GM23338 (cell line): ENCODE measurements around the gene RMDN3. TPM values are rescaled to one million over a fixed set of nuclear protein-coding genes. Genes with fewer than 3 reads are reported as not detected.

Experiments used
- ATAC-seq: fragments of 200-7000 bp; cut with Tn5 transposase; 3 replicates; pipeline ENCODE4 v1.9.1; 2020
- DNase-seq: peaks from one replicate; pipeline ENCODE4 v3.0.0-alpha.2; 2015; ENCODE audit warnings: low spot score
- H2AFZ ChIP-seq: fragments of 200-600 bp; sonication (generic); 2 replicates; pipeline ENCODE4 v1.8.0; 2016; ENCODE audit warnings: antibody characterized with exemption, mild to moderate bottlenecking, moderate library complexity
- H3F3A ChIP-seq: fragments of 200-600 bp; sonication (generic); replicated peaks from 2 replicates; pipeline ENCODE4 v1.8.0; 2017; ENCODE audit warnings: antibody characterized with exemption, mixed run types, low read depth
- H3K27ac ChIP-seq: fragments of 200-600 bp; sonication (generic); 2 replicates; pipeline ENCODE4 v1.6.1; 2016; ENCODE audit warnings: low read depth
- H3K27me3 ChIP-seq: fragments of 200-600 bp; sonication (generic); 2 replicates; pipeline ENCODE4 v1.8.0; 2016; ENCODE audit warnings: mild to moderate bottlenecking, mixed run types, moderate library complexity; ENCODE audit not compliant: insufficient read depth
- H3K36me3 ChIP-seq: fragments of 200-600 bp; sonication (generic); 2 replicates; pipeline ENCODE4 v1.8.0; 2016; ENCODE audit warnings: mild to moderate bottlenecking; ENCODE audit not compliant: insufficient read depth
- H3K4me1 ChIP-seq: fragments of 200-600 bp; sonication (generic); 2 replicates; pipeline ENCODE4 v1.8.0; 2016; ENCODE audit warnings: mild to moderate bottlenecking, moderate library complexity; ENCODE audit not compliant: insufficient read depth
- H3K4me2 ChIP-seq: fragments of 200-600 bp; sonication (generic); 2 replicates; pipeline ENCODE4 v1.7.1; 2017; ENCODE audit warnings: mixed run types
- H3K4me3 ChIP-seq: fragments of 200-600 bp; sonication (generic); 2 replicates; pipeline ENCODE4 v1.6.1; 2016; ENCODE audit warnings: mixed run types
- H3K79me2 ChIP-seq: fragments of 200-600 bp; sonication (generic); replicated peaks from 2 replicates; pipeline ENCODE4 v1.8.0; 2017; ENCODE audit warnings: mild to moderate bottlenecking; ENCODE audit not compliant: insufficient read depth
- H3K9me2 ChIP-seq: fragments of 200-600 bp; sonication (generic); 2 replicates; pipeline ENCODE4 v1.8.0; 2017; ENCODE audit not compliant: insufficient read depth
- H4K20me1 ChIP-seq: fragments of 200-600 bp; sonication (generic); replicated peaks from 2 replicates; pipeline ENCODE4 v1.8.0; 2017; ENCODE audit warnings: mild to moderate bottlenecking; ENCODE audit not compliant: insufficient read depth
- H3K27ac Mint-ChIP-seq: 2 replicates; pipeline ENCODE4 v1.8.0; 2020; ENCODE audit warnings: inconsistent platforms, mild to moderate bottlenecking, moderate library complexity, mixed read lengths
- H3K27me3 Mint-ChIP-seq: 3 replicates; pipeline ENCODE4 v1.8.0; 2022; ENCODE audit warnings: low read depth, mild to moderate bottlenecking, moderate library complexity, mixed read lengths, inconsistent platforms; ENCODE audit not compliant: insufficient read depth, poor library complexity
- H3K36me3 Mint-ChIP-seq: 3 replicates; pipeline ENCODE4 v1.8.0; 2021; ENCODE audit warnings: low read depth, mild to moderate bottlenecking, inconsistent platforms, moderate library complexity, mixed read lengths
- H3K4me1 Mint-ChIP-seq: 3 replicates; pipeline ENCODE4 v1.8.0; 2020; ENCODE audit warnings: mild to moderate bottlenecking, inconsistent platforms, mixed read lengths
- H3K4me3 Mint-ChIP-seq: 3 replicates; pipeline ENCODE4 v1.8.0; 2021; ENCODE audit warnings: moderate library complexity, mild to moderate bottlenecking, inconsistent platforms, mixed read lengths
- H3K9me3 Mint-ChIP-seq: 3 replicates; pipeline ENCODE4 v1.8.0; 2020; ENCODE audit warnings: moderate library complexity, mild to moderate bottlenecking, inconsistent platforms, mixed read lengths
- CREB1 ChIP-seq: fragments of 250-450 bp; sonication (Bioruptor Pico); IDR thresholded peaks from 2 replicates; pipeline ENCODE4 v1.5.0; 2020; ENCODE audit warnings: low read depth, mild to moderate bottlenecking, moderate library complexity
- EZH2 ChIP-seq: fragments of 200-600 bp; sonication (generic); IDR thresholded peaks from one replicate; pipeline ENCODE4 v1.8.0; 2017; ENCODE audit warnings: antibody characterized with exemption, mild to moderate bottlenecking, low read depth; ENCODE audit not compliant: unreplicated experiment
- EZH2phosphoT487 ChIP-seq: fragments of 200-600 bp; sonication (generic); IDR thresholded peaks from one replicate; pipeline ENCODE4 v1.8.1; 2018; ENCODE audit warnings: antibody characterized with exemption; ENCODE audit not compliant: unreplicated experiment
- JUNB ChIP-seq: IDR thresholded peaks from one replicate; pipeline ENCODE4 v1.6.1; 2016; ENCODE audit warnings: antibody characterized with exemption; ENCODE audit not compliant: unreplicated experiment
- NANOG ChIP-seq: IDR thresholded peaks from 2 replicates; pipeline ENCODE4 v1.6.1; 2016; ENCODE audit warnings: antibody characterized with exemption, borderline replicate concordance
- POLR2AphosphoS5 ChIP-seq: IDR thresholded peaks from 2 replicates; pipeline ENCODE4 v1.6.1; 2016; ENCODE audit warnings: antibody characterized with exemption, low read depth
- STAT1 ChIP-seq: IDR thresholded peaks from one replicate; pipeline ENCODE4 v1.6.1; 2016; ENCODE audit warnings: antibody characterized with exemption; ENCODE audit not compliant: unreplicated experiment
- ZNF114 ChIP-seq: fragments of 250-450 bp; sonication (Bioruptor Pico); IDR thresholded peaks from 2 replicates; pipeline ENCODE4 v1.5.0; 2020; ENCODE audit warnings: mild to moderate bottlenecking, moderate library complexity
- ZNF331 ChIP-seq: fragments of 250-450 bp; sonication (Bioruptor Pico); IDR thresholded peaks from 2 replicates; pipeline ENCODE4 v1.5.0; 2020; ENCODE audit warnings: low read depth, mild to moderate bottlenecking, moderate library complexity
- polyA plus RNA-seq: library from polyadenylated mRNA; unstranded; fragments of >200 nt; fragmentation: Nextera tagmentation; extraction: Ambion mirVana; gene quantifications from 2 replicates; pipeline ENCODE4 v1.2.1, GENCODE V29; 2016
- total RNA-seq: library from RNA; depleted of rRNA; stranded (reverse); fragments of >200 nt; shearing (Covaris generic); gene quantifications from 2 replicates; pipeline ENCODE4 v1.2.3, GENCODE V29; 2014
- TF ChIP-seq, protein P1 (sequence below): IDR thresholded peaks from one replicate; pipeline ENCODE4 v1.6.1; 2018; ENCODE audit warnings: antibody characterized with exemption; ENCODE audit not compliant: unreplicated experiment
- TF ChIP-seq, protein P2 (sequence below), 2 experiments: fragments of 200-600 bp in 1 of 2; sonication (generic) in 1 of 2; conservative IDR thresholded peaks; 2 replicates each; pipeline versions ENCODE4 v1.5.1 to v1.6.1; 2016 to 2017; ENCODE audit warnings: antibody characterized with exemption in 2 of 2, low read depth in 2 of 2, mild to moderate bottlenecking in 2 of 2, moderate library complexity in 1 of 2
- TF ChIP-seq, protein P3 (sequence below): fragments of 250-450 bp; sonication (Bioruptor Pico); IDR thresholded peaks from 2 replicates; pipeline ENCODE4 v1.5.0; 2020; ENCODE audit warnings: mild to moderate bottlenecking, moderate library complexity
- TF ChIP-seq, protein P4 (sequence below): IDR thresholded peaks from 2 replicates; pipeline ENCODE4 v1.6.1; 2016; ENCODE audit warnings: antibody characterized with exemption

RMDN3 gene
- total and polyA plus RNA-seq, 2 experiments from 2014 or later, result 15.6 to 17.0 TPM

DNA sequence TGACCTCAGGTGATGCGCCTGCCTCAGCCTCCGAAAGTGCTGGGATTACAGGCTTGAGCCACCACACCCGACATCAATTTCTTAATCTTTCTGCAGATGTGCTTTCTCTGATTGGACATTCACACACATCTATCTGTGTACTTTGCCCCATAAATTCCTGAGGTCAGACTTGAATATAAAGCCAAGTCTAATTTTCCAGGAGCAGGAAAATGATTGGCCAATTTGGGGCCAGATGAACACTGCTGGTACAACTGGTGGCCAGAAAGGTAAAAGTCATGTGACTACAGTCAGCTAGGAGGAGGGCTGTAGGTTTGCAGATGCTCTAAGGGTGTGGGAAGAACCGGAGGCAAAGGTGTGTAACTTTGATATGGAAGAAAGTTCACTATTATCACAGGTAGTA is 63.3 kb downstream of the RMDN3 start:
- peaks cover 12% of the 10 kb centered on the region for H3K79me2 ChIP-seq
- H3K4me1 Mint-ChIP-seq, result peaks cover 16% of the 10 kb centered on the region
- H3K27ac ChIP-seq, result no peak overlapping the region
- ATAC-seq (no peak), DNase-seq (no peak)
- no peaks in the 10 kb centered on the region for H4K20me1 ChIP-seq
- no peak for TF ChIP-seq JUNB
- TF ChIP-seq, protein P1, sequence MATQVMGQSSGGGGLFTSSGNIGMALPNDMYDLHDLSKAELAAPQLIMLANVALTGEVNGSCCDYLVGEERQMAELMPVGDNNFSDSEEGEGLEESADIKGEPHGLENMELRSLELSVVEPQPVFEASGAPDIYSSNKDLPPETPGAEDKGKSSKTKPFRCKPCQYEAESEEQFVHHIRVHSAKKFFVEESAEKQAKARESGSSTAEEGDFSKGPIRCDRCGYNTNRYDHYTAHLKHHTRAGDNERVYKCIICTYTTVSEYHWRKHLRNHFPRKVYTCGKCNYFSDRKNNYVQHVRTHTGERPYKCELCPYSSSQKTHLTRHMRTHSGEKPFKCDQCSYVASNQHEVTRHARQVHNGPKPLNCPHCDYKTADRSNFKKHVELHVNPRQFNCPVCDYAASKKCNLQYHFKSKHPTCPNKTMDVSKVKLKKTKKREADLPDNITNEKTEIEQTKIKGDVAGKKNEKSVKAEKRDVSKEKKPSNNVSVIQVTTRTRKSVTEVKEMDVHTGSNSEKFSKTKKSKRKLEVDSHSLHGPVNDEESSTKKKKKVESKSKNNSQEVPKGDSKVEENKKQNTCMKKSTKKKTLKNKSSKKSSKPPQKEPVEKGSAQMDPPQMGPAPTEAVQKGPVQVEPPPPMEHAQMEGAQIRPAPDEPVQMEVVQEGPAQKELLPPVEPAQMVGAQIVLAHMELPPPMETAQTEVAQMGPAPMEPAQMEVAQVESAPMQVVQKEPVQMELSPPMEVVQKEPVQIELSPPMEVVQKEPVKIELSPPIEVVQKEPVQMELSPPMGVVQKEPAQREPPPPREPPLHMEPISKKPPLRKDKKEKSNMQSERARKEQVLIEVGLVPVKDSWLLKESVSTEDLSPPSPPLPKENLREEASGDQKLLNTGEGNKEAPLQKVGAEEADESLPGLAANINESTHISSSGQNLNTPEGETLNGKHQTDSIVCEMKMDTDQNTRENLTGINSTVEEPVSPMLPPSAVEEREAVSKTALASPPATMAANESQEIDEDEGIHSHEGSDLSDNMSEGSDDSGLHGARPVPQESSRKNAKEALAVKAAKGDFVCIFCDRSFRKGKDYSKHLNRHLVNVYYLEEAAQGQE, result no peak
- TF ChIP-seq, protein P2, sequence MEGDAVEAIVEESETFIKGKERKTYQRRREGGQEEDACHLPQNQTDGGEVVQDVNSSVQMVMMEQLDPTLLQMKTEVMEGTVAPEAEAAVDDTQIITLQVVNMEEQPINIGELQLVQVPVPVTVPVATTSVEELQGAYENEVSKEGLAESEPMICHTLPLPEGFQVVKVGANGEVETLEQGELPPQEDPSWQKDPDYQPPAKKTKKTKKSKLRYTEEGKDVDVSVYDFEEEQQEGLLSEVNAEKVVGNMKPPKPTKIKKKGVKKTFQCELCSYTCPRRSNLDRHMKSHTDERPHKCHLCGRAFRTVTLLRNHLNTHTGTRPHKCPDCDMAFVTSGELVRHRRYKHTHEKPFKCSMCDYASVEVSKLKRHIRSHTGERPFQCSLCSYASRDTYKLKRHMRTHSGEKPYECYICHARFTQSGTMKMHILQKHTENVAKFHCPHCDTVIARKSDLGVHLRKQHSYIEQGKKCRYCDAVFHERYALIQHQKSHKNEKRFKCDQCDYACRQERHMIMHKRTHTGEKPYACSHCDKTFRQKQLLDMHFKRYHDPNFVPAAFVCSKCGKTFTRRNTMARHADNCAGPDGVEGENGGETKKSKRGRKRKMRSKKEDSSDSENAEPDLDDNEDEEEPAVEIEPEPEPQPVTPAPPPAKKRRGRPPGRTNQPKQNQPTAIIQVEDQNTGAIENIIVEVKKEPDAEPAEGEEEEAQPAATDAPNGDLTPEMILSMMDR (conservative IDR thresholded peaks at IDR 0.05; ENCODE audit: low read depth in 2 of 2), result no peak
- TF ChIP-seq, protein P3, sequence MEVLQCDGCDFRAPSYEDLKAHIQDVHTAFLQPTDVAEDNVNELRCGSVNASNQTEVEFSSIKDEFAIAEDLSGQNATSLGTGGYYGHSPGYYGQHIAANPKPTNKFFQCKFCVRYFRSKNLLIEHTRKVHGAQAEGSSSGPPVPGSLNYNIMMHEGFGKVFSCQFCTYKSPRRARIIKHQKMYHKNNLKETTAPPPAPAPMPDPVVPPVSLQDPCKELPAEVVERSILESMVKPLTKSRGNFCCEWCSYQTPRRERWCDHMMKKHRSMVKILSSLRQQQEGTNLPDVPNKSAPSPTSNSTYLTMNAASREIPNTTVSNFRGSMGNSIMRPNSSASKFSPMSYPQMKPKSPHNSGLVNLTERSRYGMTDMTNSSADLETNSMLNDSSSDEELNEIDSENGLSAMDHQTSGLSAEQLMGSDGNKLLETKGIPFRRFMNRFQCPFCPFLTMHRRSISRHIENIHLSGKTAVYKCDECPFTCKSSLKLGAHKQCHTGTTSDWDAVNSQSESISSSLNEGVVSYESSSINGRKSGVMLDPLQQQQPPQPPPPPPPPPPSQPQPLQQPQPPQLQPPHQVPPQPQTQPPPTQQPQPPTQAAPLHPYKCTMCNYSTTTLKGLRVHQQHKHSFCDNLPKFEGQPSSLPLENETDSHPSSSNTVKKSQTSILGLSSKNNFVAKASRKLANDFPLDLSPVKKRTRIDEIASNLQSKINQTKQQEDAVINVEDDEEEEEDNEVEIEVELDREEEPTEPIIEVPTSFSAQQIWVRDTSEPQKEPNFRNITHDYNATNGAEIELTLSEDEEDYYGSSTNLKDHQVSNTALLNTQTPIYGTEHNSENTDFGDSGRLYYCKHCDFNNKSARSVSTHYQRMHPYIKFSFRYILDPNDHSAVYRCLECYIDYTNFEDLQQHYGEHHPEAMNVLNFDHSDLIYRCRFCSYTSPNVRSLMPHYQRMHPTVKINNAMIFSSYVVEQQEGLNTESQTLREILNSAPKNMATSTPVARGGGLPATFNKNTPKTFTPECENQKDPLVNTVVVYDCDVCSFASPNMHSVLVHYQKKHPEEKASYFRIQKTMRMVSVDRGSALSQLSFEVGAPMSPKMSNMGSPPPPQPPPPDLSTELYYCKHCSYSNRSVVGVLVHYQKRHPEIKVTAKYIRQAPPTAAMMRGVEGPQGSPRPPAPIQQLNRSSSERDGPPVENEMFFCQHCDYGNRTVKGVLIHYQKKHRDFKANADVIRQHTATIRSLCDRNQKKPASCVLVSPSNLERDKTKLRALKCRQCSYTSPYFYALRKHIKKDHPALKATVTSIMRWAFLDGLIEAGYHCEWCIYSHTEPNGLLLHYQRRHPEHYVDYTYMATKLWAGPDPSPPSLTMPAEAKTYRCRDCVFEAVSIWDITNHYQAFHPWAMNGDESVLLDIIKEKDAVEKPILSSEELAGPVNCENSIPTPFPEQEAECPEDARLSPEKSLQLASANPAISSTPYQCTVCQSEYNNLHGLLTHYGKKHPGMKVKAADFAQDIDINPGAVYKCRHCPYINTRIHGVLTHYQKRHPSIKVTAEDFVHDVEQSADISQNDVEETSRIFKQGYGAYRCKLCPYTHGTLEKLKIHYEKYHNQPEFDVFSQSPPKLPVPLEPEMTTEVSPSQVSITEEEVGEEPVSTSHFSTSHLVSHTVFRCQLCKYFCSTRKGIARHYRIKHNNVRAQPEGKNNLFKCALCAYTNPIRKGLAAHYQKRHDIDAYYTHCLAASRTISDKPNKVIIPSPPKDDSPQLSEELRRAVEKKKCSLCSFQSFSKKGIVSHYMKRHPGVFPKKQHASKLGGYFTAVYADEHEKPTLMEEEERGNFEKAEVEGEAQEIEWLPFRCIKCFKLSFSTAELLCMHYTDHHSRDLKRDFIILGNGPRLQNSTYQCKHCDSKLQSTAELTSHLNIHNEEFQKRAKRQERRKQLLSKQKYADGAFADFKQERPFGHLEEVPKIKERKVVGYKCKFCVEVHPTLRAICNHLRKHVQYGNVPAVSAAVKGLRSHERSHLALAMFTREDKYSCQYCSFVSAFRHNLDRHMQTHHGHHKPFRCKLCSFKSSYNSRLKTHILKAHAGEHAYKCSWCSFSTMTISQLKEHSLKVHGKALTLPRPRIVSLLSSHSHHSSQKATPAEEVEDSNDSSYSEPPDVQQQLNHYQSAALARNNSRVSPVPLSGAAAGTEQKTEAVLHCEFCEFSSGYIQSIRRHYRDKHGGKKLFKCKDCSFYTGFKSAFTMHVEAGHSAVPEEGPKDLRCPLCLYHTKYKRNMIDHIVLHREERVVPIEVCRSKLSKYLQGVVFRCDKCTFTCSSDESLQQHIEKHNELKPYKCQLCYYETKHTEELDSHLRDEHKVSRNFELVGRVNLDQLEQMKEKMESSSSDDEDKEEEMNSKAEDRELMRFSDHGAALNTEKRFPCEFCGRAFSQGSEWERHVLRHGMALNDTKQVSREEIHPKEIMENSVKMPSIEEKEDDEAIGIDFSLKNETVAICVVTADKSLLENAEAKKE (CRISPR knock-in tag), result no peak
- TF ChIP-seq ZNF331 (CRISPR knock-in tag), result no peak
- TF ChIP-seq ZNF114 (CRISPR knock-in tag), result no peak
- no peak for TF ChIP-seq EZH2
- no peak for TF ChIP-seq STAT1
- no peak for TF ChIP-seq NANOG
- no peak for TF ChIP-seq EZH2phosphoT487
- no peak for TF ChIP-seq CREB1 (CRISPR knock-in tag)
- no peak for TF ChIP-seq POLR2AphosphoS5
- TF ChIP-seq, protein P4, sequence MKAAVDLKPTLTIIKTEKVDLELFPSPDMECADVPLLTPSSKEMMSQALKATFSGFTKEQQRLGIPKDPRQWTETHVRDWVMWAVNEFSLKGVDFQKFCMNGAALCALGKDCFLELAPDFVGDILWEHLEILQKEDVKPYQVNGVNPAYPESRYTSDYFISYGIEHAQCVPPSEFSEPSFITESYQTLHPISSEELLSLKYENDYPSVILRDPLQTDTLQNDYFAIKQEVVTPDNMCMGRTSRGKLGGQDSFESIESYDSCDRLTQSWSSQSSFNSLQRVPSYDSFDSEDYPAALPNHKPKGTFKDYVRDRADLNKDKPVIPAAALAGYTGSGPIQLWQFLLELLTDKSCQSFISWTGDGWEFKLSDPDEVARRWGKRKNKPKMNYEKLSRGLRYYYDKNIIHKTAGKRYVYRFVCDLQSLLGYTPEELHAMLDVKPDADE, result no peak
- H3K27ac Mint-ChIP-seq, result no peak overlapping the region
- peaks cover 7% of the 10 kb centered on the region; the same call in 1 of the 2 replicates for H3K4me1 ChIP-seq
- H2AFZ ChIP-seq, result no peak overlapping the region
- H3K36me3 Mint-ChIP-seq, result peaks cover 12% of the 10 kb centered on the region
- H3K4me3 Mint-ChIP-seq, result no peak overlapping the region
- H3F3A ChIP-seq, result peaks cover 15% of the 10 kb centered on the region
- H3K27me3 Mint-ChIP-seq, result peaks cover 13% of the 10 kb centered on the region
- no peaks in the 10 kb centered on the region for H3K9me2 ChIP-seq
- no peaks in the 10 kb centered on the region; the same call in 1 of the 2 replicates for H3K36me3 ChIP-seq
- H3K4me2 ChIP-seq, result no peak overlapping the region
- 0 out of 3 replicates have a peak, but pooled peaks cover 2% of the 10 kb centered on the region for H3K9me3 Mint-ChIP-seq
- no peaks in the 10 kb centered on the region for H3K27me3 ChIP-seq
- no peak overlapping the region for H3K4me3 ChIP-seq
